Pancreas (tissue), 10 donors: ENCODE results near the gene CENPC. TPM values are rescaled to one million over a fixed set of nuclear protein-coding genes. Genes with fewer than 3 reads are reported as not detected.

ENCODE experiments used
- ATAC-seq, 4 donors: fragments of 200-7000 bp; cut with Tn5 transposase; one replicate each; pipeline versions ENCODE4 v1.8.0 to v1.9.1; 2020; ENCODE audit warnings: mild to moderate bottlenecking in 4 of 4, moderate library complexity in 4 of 4
- DNase-seq, 6 donors: peaks; one replicate each; pipeline ENCODE4 v3.0.0-alpha.2; 2020
- FAIRE-seq: peaks from 2 replicates; lab custom pipeline; 2012; peaks lifted over from hg19 to GRCh38; lab: Jason Lieb, UNC
- H3K27ac ChIP-seq, 4 donors: fragments of 200-600 bp; sonication (generic); 1 replicate in 3 of 4; 2 replicates in 1 of 4; pipeline versions ENCODE4 v1.5.0 to v1.8.0; 2020
- H3K27me3 ChIP-seq, 4 donors: fragments of 200-600 bp; one replicate each; pipeline ENCODE4 v1.8.0; 2021
- H3K36me3 ChIP-seq, 3 donors: fragments of 200-600 bp; sonication (generic) in 1 of 3; one replicate each; pipeline versions ENCODE4 v1.5.0 to v1.8.0; 2020 to 2021
- H3K4me1 ChIP-seq, 3 donors: fragments of 200-600 bp; one replicate each; pipeline ENCODE4 v1.8.0; 2021
- H3K4me3 ChIP-seq, 4 donors: fragments of 200-600 bp; sonication (generic) in 2 of 4; one replicate each; pipeline versions ENCODE4 v1.5.0 to v1.8.0; 2020 to 2021
- H3K9me3 ChIP-seq, 4 donors: fragments of 200-600 bp; one replicate each; pipeline ENCODE4 v1.8.0; 2021
- CTCF ChIP-seq, 4 donors: fragments of 200-600 bp; sonication (generic) in 3 of 4; IDR thresholded peaks; one replicate each; pipeline versions ENCODE4 v1.5.0 to v1.8.0; 2021; ENCODE audit warnings: antibody characterized with exemption in 4 of 4
- WGBS, 2 donors: extraction: QIAGEN DNeasy Blood & Tissue Kit; methylation state at CpG; one replicate each; pipeline ENCODE4 v1.1.7; 2013; 5-methylcytosine and 5-hydroxymethylcytosine counted together
- intact Hi-C, 3 donors: fragments of 100-400 bp; cut with DNase I; formaldehyde crosslinking; loops; one replicate each; pipeline versions ENCODE4 v1.11.1 to v1.14.2; 2022
- polyA plus RNA-seq, 2 donors: library from polyadenylated mRNA; stranded (reverse); fragments of 200-250 nt; gene quantifications; one replicate each; pipeline ENCODE4 v1.2.3, GENCODE V29; 2013
- total RNA-seq, 6 donors: library from RNA; stranded (reverse); fragmentation: NEBNext Ultra II Directional in 4 of 6; extraction: Animal tissue kit (Norgen Biotek cat#: 25700) in 4 of 6; gene quantifications; one replicate each; pipeline versions ENCODE4 v1.2.1 to v1.2.4, GENCODE V29; 2021 to 2023
- donor health status: healthy with polysubstance abuse.
- donor health status: DM: no; HTN: no; CAD: no; lungs with moderate emphysema.
- donor health status: DM: no; HTN: no; CAD: no.
- donor health status: control.
- donor health status: control.
- donor health status: Bipolar disorder and iron deficiency.
- donor health status: DM: yes; HTN: yes; CAD: no.
- donor health status: DM: no; HTN: no; CAD: no.
- donor health status: DM: no; HTN: no; CAD: no.
- donor health status: DM: yes; HTN: yes; CAD: no.

The CENPC gene
- total and polyA plus RNA-seq, 8 donors, result 5.9 to 19.5 (median 13.5) TPM

GRCh38 chr4:67568820-67569219 is 23.5 kb upstream of the CENPC start:
- ATAC-seq (no peak), FAIRE-seq (no peak), DNase-seq (no peak)
- Histone ChIP-seq H3K9me3 (no peaks in the 10 kb centered on the region), H3K27me3 (no peaks in the 10 kb centered on the region), H3K4me3 (no peak overlapping the region), H3K27ac (no peak overlapping the region), H3K4me1 (no peaks in the 10 kb centered on the region), H3K36me3 (no peaks in the 10 kb centered on the region)
- 94 to 98% methylated on average over 2 of the region's 2 CpGs for WGBS, 2 donors
- intact Hi-C loops, result no loop called here
- no peak for TF ChIP-seq CTCF (IDR thresholded peaks at IDR 0.05)

- intact Hi-C loops, result no loop called here
- DNase-seq, result no peak
- Histone ChIP-seq H3K27ac (no peak overlapping the region), H3K4me1 (no peaks in the 10 kb centered on the region), H3K27me3 (no peaks in the 10 kb centered on the region), H3K9me3 (no peaks in the 10 kb centered on the region), H3K4me3 (no peak overlapping the region), H3K36me3 (no peaks in the 10 kb centered on the region)
- no peak for TF ChIP-seq CTCF (IDR thresholded peaks at IDR 0.05)
- 97 to 98% methylated on average over 3 of the region's 3 CpGs for WGBS, 2 donors
- no peak for FAIRE-seq
- no peak for ATAC-seq
Measured at GRCh38 chr4:67566335-67566734, 21.0 kb upstream of the CENPC start.

GRCh38 chr4:67565284-67565683 is 20.0 kb upstream of the CENPC start:
- Histone ChIP-seq H3K4me3 (no peak overlapping the region), H3K4me1 (no peaks in the 10 kb centered on the region), H3K9me3 (no peaks in the 10 kb centered on the region), H3K27me3 (no peaks in the 10 kb centered on the region), H3K36me3 (no peaks in the 10 kb centered on the region), H3K27ac (no peak overlapping the region)
- ATAC-seq (no peak), DNase-seq (no peak), FAIRE-seq (no peak)
- no peak for TF ChIP-seq CTCF (IDR thresholded peaks at IDR 0.05)
- intact Hi-C loops, result no loop called here

GRCh38 chr4:67558493-67558892 is 13.2 kb upstream of the CENPC start, which contains the start of gene STAP1:
Gene STAP1 (plus strand): TSS chr4:67558727. CDS start chr4:67558810, 83 bp downstream.
- DNase-seq (no peak), ATAC-seq (no peak), FAIRE-seq (no peak)
- no peaks in the 10 kb centered on the region for H3K36me3 ChIP-seq
- intact Hi-C loops, result no loop called here
- no peaks in the 10 kb centered on the region for H3K9me3 ChIP-seq
- H3K4me3 ChIP-seq, result no peak within 1 kb of the TSS
- TF ChIP-seq CTCF (IDR thresholded peaks at IDR 0.05), result no peak
- H3K27ac ChIP-seq, result no peak within 1 kb of the TSS
- H3K27me3 ChIP-seq, result no peaks in the 10 kb centered on the region
- H3K4me1 ChIP-seq, result no peaks in the 10 kb centered on the region
- WGBS, 2 donors, result 82 to 86% methylated on average over 4 of the region's 4 CpGs

- ATAC-seq (no peak), DNase-seq (no peak), FAIRE-seq (no peak)
- intact Hi-C loops, result no loop called here
- WGBS, 2 donors, result 42 to 60% methylated on average over 2 of the region's 2 CpGs
- Histone ChIP-seq H3K27ac (no peak overlapping the region), H3K4me1 (no peaks in the 10 kb centered on the region), H3K36me3 (no peaks in the 10 kb centered on the region), H3K4me3 (no peak overlapping the region), H3K9me3 (no peaks in the 10 kb centered on the region), H3K27me3 (no peaks in the 10 kb centered on the region)
- no peak for TF ChIP-seq CTCF (IDR thresholded peaks at IDR 0.05)
Measured at GRCh38 chr4:67556436-67556835, 11.1 kb upstream of the CENPC start.
